Trophoblast cell (in vitro differentiated cells and primary cell): ENCODE data around the gene PLOD3.

Experiments used
- DNase-seq, 2 donors: peaks; one replicate each; pipeline ENCODE4 v3.0.0-alpha.2; 2016
- H2AFZ ChIP-seq: 2 replicates; pipeline ENCODE4 v1.6.1; 2013; ENCODE audit warnings: low read length, moderate library complexity, mild to moderate bottlenecking; ENCODE audit not compliant: insufficient read depth, poor library complexity
- H2AK5ac ChIP-seq: 2 replicates; pipeline ENCODE4 v1.6.1; 2013; ENCODE audit warnings: mild to moderate bottlenecking, low read length
- H2BK120ac ChIP-seq: 2 replicates; pipeline ENCODE4 v1.6.1; 2013; ENCODE audit warnings: low read length, mild to moderate bottlenecking, moderate library complexity; ENCODE audit not compliant: insufficient read depth, poor library complexity
- H2BK12ac ChIP-seq: 2 replicates; pipeline ENCODE4 v1.6.1; 2013; ENCODE audit warnings: mild to moderate bottlenecking, low read length, moderate library complexity
- H2BK5ac ChIP-seq: 2 replicates; pipeline ENCODE4 v1.6.1; 2013; ENCODE audit warnings: low read length, low read depth, moderate library complexity, mild to moderate bottlenecking; ENCODE audit not compliant: poor library complexity
- H3K14ac ChIP-seq: 2 replicates; pipeline ENCODE4 v1.6.1; 2013; ENCODE audit warnings: mild to moderate bottlenecking, low read length
- H3K18ac ChIP-seq: 2 replicates; pipeline ENCODE4 v1.6.1; 2013; ENCODE audit warnings: mild to moderate bottlenecking, low read length
- H3K23ac ChIP-seq: 2 replicates; pipeline ENCODE4 v1.6.1; 2013; ENCODE audit warnings: low read length
- H3K27ac ChIP-seq: 2 replicates; pipeline ENCODE4 v1.5.1; 2013; ENCODE audit warnings: low read depth, mild to moderate bottlenecking, inconsistent platforms, low read length, moderate library complexity
- H3K27me3 ChIP-seq: 2 replicates; pipeline ENCODE4 v1.6.1; 2013; ENCODE audit warnings: inconsistent platforms, mild to moderate bottlenecking, low read length, moderate library complexity; ENCODE audit not compliant: insufficient read depth
- H3K36me3 ChIP-seq, 2 experiments: 1 replicate in 1 of 2; 2 replicates in 1 of 2; pipeline ENCODE4 v1.6.1; 2013; ENCODE audit warnings: low read length in 2 of 2, mild to moderate bottlenecking in 2 of 2, moderate library complexity in 1 of 2; ENCODE audit not compliant: insufficient read depth in 2 of 2, control insufficient read depth in 1 of 2
- H3K4ac ChIP-seq: 2 replicates; pipeline ENCODE4 v1.6.1; 2013; ENCODE audit warnings: low read depth, mild to moderate bottlenecking, low read length, moderate library complexity
- H3K4me1 ChIP-seq, 2 experiments: 1 replicate in 1 of 2; 2 replicates in 1 of 2; pipeline ENCODE4 v1.6.1; 2013; ENCODE audit warnings: low read length in 2 of 2, mild to moderate bottlenecking in 2 of 2, moderate library complexity in 1 of 2; ENCODE audit not compliant: insufficient read depth in 2 of 2, control insufficient read depth in 1 of 2
- H3K4me2 ChIP-seq: 2 replicates; pipeline ENCODE4 v1.6.1; 2013; ENCODE audit warnings: inconsistent platforms, mild to moderate bottlenecking, low read length, moderate library complexity
- H3K4me3 ChIP-seq: 2 replicates; pipeline ENCODE4 v1.5.1; 2013; ENCODE audit warnings: mild to moderate bottlenecking, low read depth, low read length, inconsistent platforms
- H3K79me1 ChIP-seq: one replicate; pipeline ENCODE4 v1.6.1; 2013; ENCODE audit warnings: low read length
- H3K79me2 ChIP-seq: 2 replicates; pipeline ENCODE4 v1.6.1; 2013; ENCODE audit warnings: low read length, mild to moderate bottlenecking; ENCODE audit not compliant: control insufficient read depth, insufficient read depth, poor library complexity
- H3K9ac ChIP-seq: 2 replicates; pipeline ENCODE4 v1.6.1; 2013; ENCODE audit warnings: mild to moderate bottlenecking, low read length
- H3K9me3 ChIP-seq: 2 replicates; pipeline ENCODE4 v1.6.1; 2013; ENCODE audit warnings: low read depth, mild to moderate bottlenecking, control low read depth, inconsistent platforms, low read length; ENCODE audit not compliant: insufficient read depth
- H4K12ac ChIP-seq: 2 replicates; pipeline ENCODE4 v1.6.1; 2013; ENCODE audit warnings: low read depth, mild to moderate bottlenecking, low read length, moderate library complexity
- H4K8ac ChIP-seq: 2 replicates; pipeline ENCODE4 v1.6.1; 2013; ENCODE audit warnings: low read depth, mild to moderate bottlenecking, low read length, moderate library complexity
- H4K91ac ChIP-seq: one replicate; pipeline ENCODE4 v1.6.1; 2013; ENCODE audit warnings: low read depth, mild to moderate bottlenecking, low read length, moderate library complexity
- WGBS: extraction: QIAGEN DNeasy Blood & Tissue Kit; methylation state at CpG from one replicate; pipeline ENCODE4 v1.1.7; 2013; ENCODE audit warnings: missing lambda C conversion rate; ENCODE audit not compliant: insufficient read length, insufficient coverage; ENCODE audit errors: extremely low coverage; 5-methylcytosine and 5-hydroxymethylcytosine counted together

The PLOD3 gene

DNA sequence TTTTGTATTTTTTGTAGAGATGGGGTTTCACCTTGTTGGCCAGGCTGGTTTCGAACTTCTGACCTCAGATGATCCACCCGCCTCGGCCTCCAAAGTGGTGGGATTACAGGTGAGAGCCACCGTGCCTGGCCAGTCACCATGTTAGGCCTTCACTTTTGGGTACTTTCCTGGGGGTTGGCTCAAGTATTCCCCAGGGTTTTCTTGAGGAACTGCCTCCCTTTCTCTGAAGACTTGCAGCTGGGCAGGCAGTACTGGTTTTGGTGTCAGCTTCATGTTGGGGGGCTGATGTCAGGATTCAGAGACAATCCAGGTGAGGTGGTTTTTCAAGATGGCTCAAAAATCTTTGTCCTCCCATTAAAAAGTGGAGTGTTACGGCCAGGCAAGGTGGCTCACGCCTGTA is 8.3 kb upstream of the PLOD3 start:
- Histone ChIP-seq H2AK5ac (no peak overlapping the region), H3K4me1 (no peaks in the 10 kb centered on the region)
- WGBS: no CpG with 5 or more reads among the region's 6 CpGs

DNA sequence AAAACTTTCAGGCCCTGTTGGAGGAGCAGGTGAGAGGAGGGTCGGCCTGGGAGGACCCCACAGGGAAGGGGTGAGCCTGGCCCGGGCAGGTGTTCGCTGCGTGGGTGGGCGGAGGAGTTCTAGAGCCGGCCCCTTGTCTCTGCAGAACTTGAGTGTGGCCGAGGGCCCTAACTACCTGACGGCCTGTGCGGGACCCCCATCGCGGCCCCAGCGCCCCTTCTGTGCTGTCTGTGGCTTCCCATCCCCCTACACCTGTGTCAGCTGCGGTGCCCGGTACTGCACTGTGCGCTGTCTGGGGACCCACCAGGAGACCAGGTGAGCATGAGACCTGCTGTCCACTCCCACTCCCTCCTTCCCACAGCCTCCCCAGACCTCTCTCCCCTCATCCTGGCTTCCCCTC is 6.1 kb upstream of the PLOD3 start:
- no peak for DNase-seq
- Histone ChIP-seq H2BK120ac (no peak overlapping the region), H3K79me2 (peaks cover 1% of the 10 kb centered on the region), H3K27me3 (no peaks in the 10 kb centered on the region), H2BK5ac (no peak overlapping the region), H4K12ac (no peak overlapping the region), H3K27ac (no peak overlapping the region), H4K91ac (no peak overlapping the region), H3K4me2 (no peak overlapping the region), H3K36me3 (peaks cover 22 to 31% of the 10 kb centered on the region in 2 experiments), H4K8ac (no peak overlapping the region), H3K4me1 (peaks cover 2 to 5% of the 10 kb centered on the region in 2 experiments), H3K4ac (no peak overlapping the region), H3K18ac (no peak overlapping the region), H2BK12ac (no peak overlapping the region), H3K23ac (no peak overlapping the region), H3K79me1 (no peaks in the 10 kb centered on the region), H3K9ac (no peak overlapping the region), H3K9me3 (peaks cover 1% of the 10 kb centered on the region), H2AK5ac (no peak overlapping the region), H3K4me3 (peak overlapping the region; percentile 41), H2AFZ (no peak overlapping the region), H3K14ac (no peak overlapping the region)
- no CpG with 5 or more reads among the region's 15 CpGs for WGBS

More for the DNA sequence above, 8.3 kb upstream of the PLOD3 start:
- H3K4me2 ChIP-seq: no peak overlapping the region
- DNase-seq: no peak
- no peak overlapping the region for H3K18ac ChIP-seq
- H3K36me3 ChIP-seq: peaks cover 25 to 34% of the 10 kb centered on the region in 2 experiments
- no peak overlapping the region for H2BK12ac ChIP-seq
- no peaks in the 10 kb centered on the region for H3K79me1 ChIP-seq
- H2BK5ac ChIP-seq: no peak overlapping the region
- no peak overlapping the region for H4K8ac ChIP-seq
- no peak overlapping the region for H3K4ac ChIP-seq
- no peak overlapping the region for H3K23ac ChIP-seq
- no peaks in the 10 kb centered on the region for H3K79me2 ChIP-seq
- no peak overlapping the region for H3K27ac ChIP-seq
- H2AFZ ChIP-seq: no peak overlapping the region
- H3K4me3 ChIP-seq: no peak overlapping the region
- H3K27me3 ChIP-seq: no peaks in the 10 kb centered on the region
- H4K12ac ChIP-seq: no peak overlapping the region
- H2BK120ac ChIP-seq: no peak overlapping the region
- no peak overlapping the region for H4K91ac ChIP-seq
- H3K9ac ChIP-seq: no peak overlapping the region
- H3K14ac ChIP-seq: no peak overlapping the region
- peaks cover 1% of the 10 kb centered on the region for H3K9me3 ChIP-seq

DNA sequence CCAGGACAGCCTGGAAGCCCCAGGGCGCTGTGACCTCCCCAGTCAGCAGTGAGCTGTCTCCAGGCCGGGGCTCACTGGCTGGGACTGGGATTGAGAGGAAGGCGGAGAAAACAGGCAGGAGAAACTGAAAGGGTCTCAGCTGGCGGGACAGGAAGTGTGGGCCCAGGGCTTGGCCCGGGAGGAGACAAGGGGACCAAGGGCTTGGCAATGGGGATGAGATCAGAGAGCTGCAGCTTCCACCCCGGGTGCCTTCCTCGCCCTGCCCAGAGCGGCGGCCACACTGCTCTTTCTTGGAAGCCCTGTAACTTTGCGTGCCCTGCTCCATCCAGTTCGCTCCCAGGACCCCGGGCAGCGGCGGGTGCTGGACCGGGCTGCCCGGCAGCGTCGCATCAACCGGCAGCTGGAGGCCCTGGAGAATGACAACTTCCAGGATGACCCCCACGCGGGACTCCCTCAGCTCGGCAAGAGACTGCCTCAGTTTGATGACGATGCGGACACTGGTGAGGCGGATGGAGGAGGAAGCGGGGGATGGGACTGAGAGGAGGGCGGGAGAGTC is 5.0 kb upstream of the PLOD3 start:
- Histone ChIP-seq H3K18ac (no peak overlapping the region), H3K4ac (no peak overlapping the region), H4K12ac (no peak overlapping the region), H2BK120ac (no peak overlapping the region), H3K4me1 (peaks cover 3 to 6% of the 10 kb centered on the region in 2 experiments), H2AFZ (no peak overlapping the region), H2BK12ac (no peak overlapping the region), H3K27ac (no peak overlapping the region), H3K23ac (no peak overlapping the region), H2BK5ac (no peak overlapping the region), H4K91ac (no peak overlapping the region), H3K14ac (no peak overlapping the region), H3K79me2 (peaks cover 6% of the 10 kb centered on the region), H3K4me3 (no peak overlapping the region), H4K8ac (no peak overlapping the region), H3K27me3 (no peaks in the 10 kb centered on the region), H3K9ac (no peak overlapping the region), H2AK5ac (no peak overlapping the region), H3K36me3 (peaks cover 22 to 29% of the 10 kb centered on the region in 2 experiments), H3K4me2 (no peak overlapping the region), H3K9me3 (peaks cover 1% of the 10 kb centered on the region), H3K79me1 (peaks cover 5% of the 10 kb centered on the region)
- WGBS: no CpG with 5 or more reads among the region's 27 CpGs
- no peak for DNase-seq

DNA sequence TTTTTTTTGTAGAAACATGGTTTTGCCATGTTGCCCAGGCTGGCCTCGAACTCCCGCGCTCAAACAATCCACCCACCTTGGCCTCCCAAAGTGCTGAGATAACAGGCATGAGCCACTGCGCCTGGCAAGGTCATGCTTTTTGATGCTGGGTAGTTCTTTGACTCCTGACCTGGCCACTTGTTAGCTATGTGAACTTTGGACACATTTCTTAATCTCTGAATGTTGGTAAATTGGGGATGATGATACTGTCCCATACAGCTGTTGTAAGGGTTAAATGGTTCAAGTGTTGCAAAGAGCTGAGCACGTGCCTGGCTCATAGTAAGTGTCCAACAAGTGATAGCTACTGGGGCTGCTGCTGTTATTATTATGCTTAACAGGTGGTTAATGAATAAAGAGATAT is 2.9 kb upstream of the PLOD3 start:
- Histone ChIP-seq H3K9me3 (peaks cover 1% of the 10 kb centered on the region), H3K4me3 (no peak overlapping the region), H3K4me1 (peaks cover 10 to 16% of the 10 kb centered on the region in 2 experiments), H3K36me3 (peaks cover 20 to 22% of the 10 kb centered on the region in 2 experiments), H2AFZ (no peak overlapping the region), H3K27me3 (no peaks in the 10 kb centered on the region), H4K91ac (no peak overlapping the region), H3K23ac (no peak overlapping the region), H2AK5ac (no peak overlapping the region), H3K4ac (no peak overlapping the region), H3K27ac (no peak overlapping the region), H3K79me1 (peaks cover 13% of the 10 kb centered on the region), H3K18ac (no peak overlapping the region), H3K79me2 (peaks cover 13% of the 10 kb centered on the region), H2BK120ac (no peak overlapping the region), H3K9ac (no peak overlapping the region), H3K4me2 (no peak overlapping the region), H2BK5ac (no peak overlapping the region), H2BK12ac (no peak overlapping the region), H4K8ac (no peak overlapping the region), H4K12ac (no peak overlapping the region), H3K14ac (no peak overlapping the region)
- WGBS: no CpG with 5 or more reads among the region's 5 CpGs
- DNase-seq: no peak
